A549 (cell line): Measurements from ENCODE around the gene FHAD1.

Source experiments
- BHLHE40 ChIP-seq: IDR thresholded peaks from 2 replicates; pipeline ENCODE4 v1.6.1; 2012; ENCODE audit warnings: low read depth, low read length, inconsistent platforms
- CBX8 ChIP-seq: fragments of 200-600 bp; sonication (generic); IDR thresholded peaks from 2 replicates; pipeline ENCODE4 v1.6.1; 2016
- FOSL2 ChIP-seq, 2 experiments: fragments of 450-650 bp in 1 of 2; fragments of >200 bp in 1 of 2; sonication (Bioruptor Twin) in 1 of 2; formaldehyde crosslinking; IDR thresholded peaks; 2 replicates each; pipeline versions ENCODE4 v1.5.0 to v1.6.1; 2016 to 2020; ENCODE audit warnings: mild to moderate bottlenecking in 1 of 2, moderate library complexity in 1 of 2
- JUNB ChIP-seq: fragments of >200 bp; sonication (Bioruptor Twin); formaldehyde crosslinking; IDR thresholded peaks from 2 replicates; pipeline ENCODE4 v1.6.1; 2016
- MAZ ChIP-seq: fragments of 150-350 bp; IDR thresholded peaks from 2 replicates; pipeline ENCODE4 v1.6.1; 2014; ENCODE audit warnings: antibody characterized with exemption, low read depth, low read length, borderline replicate concordance
- TF ChIP-seq, protein P1 (sequence below): fragments of >200 bp; sonication (Bioruptor Twin); formaldehyde crosslinking; IDR thresholded peaks from 3 replicates; pipeline ENCODE4 v1.5.1; 2016
- TF ChIP-seq, protein P2 (sequence below): IDR thresholded peaks from 2 replicates; pipeline ENCODE4 v1.6.1; 2012; ENCODE audit warnings: low read depth, borderline replicate concordance

DNA sequence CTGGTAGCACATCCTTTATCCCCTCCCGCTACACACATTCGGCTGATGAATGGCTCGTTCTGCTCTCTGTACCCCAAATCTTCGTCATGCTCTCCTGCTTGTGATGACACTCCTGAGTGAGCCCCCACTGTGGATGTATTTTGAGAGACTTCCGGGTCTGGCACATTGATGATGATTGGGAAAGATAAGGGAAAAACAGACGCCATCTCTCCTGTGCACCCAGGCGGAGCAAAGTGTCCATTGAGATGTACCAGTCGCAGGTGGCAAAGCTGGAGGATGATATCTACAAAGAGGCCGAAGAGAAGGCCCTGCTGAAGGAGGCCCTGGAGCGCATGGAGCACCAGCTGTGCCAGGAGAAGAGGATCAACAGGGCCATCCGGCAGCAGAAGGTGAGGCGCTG is 134.8 kb downstream of the FHAD1 start:
- TF ChIP-seq FOSL2 (IDR thresholded peaks at IDR 0.05) (no peak), FOSL2 (CRISPR knock-in tag; IDR thresholded peaks at IDR 0.05) (no peak), MAZ (no peak), CBX8 (no peak), JUNB (no peak), BHLHE40 (no peak)
- TF ChIP-seq, protein P1, sequence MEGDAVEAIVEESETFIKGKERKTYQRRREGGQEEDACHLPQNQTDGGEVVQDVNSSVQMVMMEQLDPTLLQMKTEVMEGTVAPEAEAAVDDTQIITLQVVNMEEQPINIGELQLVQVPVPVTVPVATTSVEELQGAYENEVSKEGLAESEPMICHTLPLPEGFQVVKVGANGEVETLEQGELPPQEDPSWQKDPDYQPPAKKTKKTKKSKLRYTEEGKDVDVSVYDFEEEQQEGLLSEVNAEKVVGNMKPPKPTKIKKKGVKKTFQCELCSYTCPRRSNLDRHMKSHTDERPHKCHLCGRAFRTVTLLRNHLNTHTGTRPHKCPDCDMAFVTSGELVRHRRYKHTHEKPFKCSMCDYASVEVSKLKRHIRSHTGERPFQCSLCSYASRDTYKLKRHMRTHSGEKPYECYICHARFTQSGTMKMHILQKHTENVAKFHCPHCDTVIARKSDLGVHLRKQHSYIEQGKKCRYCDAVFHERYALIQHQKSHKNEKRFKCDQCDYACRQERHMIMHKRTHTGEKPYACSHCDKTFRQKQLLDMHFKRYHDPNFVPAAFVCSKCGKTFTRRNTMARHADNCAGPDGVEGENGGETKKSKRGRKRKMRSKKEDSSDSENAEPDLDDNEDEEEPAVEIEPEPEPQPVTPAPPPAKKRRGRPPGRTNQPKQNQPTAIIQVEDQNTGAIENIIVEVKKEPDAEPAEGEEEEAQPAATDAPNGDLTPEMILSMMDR, result no peak
- TF ChIP-seq, protein P2, sequence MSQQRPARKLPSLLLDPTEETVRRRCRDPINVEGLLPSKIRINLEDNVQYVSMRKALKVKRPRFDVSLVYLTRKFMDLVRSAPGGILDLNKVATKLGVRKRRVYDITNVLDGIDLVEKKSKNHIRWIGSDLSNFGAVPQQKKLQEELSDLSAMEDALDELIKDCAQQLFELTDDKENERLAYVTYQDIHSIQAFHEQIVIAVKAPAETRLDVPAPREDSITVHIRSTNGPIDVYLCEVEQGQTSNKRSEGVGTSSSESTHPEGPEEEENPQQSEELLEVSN, result no peak
